Left colon (tissue), 2 donors: ENCODE measurements around the gene TRPC3. TPM values are rescaled to one million over a fixed set of nuclear protein-coding genes. Genes with fewer than 3 reads are reported as not detected.

Source experiments
- ATAC-seq: fragments of 200-7000 bp; cut with Tn5 transposase; one replicate; pipeline ENCODE4 v1.9.1; 2020; ENCODE audit warnings: mild to moderate bottlenecking, moderate library complexity
- DNase-seq, 2 donors: peaks; one replicate each; pipeline ENCODE4 v3.0.0-alpha.2; 2020
- intact Hi-C, 2 donors: fragments of 100-400 bp; cut with DNase I in 1 of 2; cut with micrococcal nuclease in 1 of 2; formaldehyde crosslinking; loops; one replicate each; pipeline versions ENCODE4 v1.11.2 to v1.14.0; 2022; cut with DNase I, micrococcal nuclease
- total RNA-seq, 2 donors: library from RNA; stranded (reverse); fragmentation: NEBNext Ultra II Directional; extraction: Animal tissue kit (Norgen Biotek cat#: 25700); gene quantifications; one replicate each; pipeline ENCODE4 v1.2.1, GENCODE V29; 2021
- donor health status: DM: no; HTN: no; CAD: no.
- donor health status: DM: yes; HTN: yes; CAD: no.

Gene TRPC3
- total RNA-seq, 2 donors from 2014 or later = 0.52 to 1.1 TPM

- ATAC-seq (no peak), DNase-seq (no peak)
- intact Hi-C loops = no loop called here
Observed at GRCh38 chr4:121885115-121885514, 66.7 kb downstream of the TRPC3 start.

DNA sequence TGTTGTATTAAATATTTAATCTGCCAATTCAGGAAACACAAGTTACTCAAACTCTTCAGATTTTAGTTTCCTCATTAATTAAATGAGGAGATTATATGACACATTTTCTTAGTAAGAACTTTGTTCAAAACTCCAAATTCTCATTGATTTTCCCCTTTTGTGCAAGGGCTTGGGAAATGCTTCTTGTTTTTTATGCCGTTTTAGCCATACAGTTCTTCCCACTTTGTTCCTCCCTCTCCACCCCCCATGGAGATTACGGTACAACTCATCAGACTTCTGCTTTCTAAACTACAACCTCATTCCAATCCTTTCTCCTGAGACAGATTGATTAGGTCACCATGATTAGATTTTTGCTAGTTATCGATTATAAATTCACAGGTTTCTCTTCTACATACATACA is 70.7 kb downstream of the TRPC3 start:
- DNase-seq (no peak), ATAC-seq (no peak)
- intact Hi-C loops = no loop called here

- DNase-seq = no peak
- ATAC-seq = no peak
- intact Hi-C loops = no loop called here
Observed at GRCh38 chr4:121879135-121879534, 72.7 kb downstream of the TRPC3 start.

- DNase-seq = no peak
- no peak for ATAC-seq
- intact Hi-C loops = no loop called here
Observed at GRCh38 chr4:121877041-121877773, 74.7 kb downstream of the TRPC3 start.

GRCh38 chr4:121876070-121876469 is 75.8 kb downstream of the TRPC3 start:
- ATAC-seq = no peak

GRCh38 chr4:121875652-121876051 is 76.2 kb downstream of the TRPC3 start:
- ATAC-seq (no peak), DNase-seq (no peak)
- intact Hi-C loops = no loop called here

More at GRCh38 chr4:121876070-121876469, 75.8 kb downstream of the TRPC3 start:
- intact Hi-C loops = no loop called here
- DNase-seq = no peak

DNA sequence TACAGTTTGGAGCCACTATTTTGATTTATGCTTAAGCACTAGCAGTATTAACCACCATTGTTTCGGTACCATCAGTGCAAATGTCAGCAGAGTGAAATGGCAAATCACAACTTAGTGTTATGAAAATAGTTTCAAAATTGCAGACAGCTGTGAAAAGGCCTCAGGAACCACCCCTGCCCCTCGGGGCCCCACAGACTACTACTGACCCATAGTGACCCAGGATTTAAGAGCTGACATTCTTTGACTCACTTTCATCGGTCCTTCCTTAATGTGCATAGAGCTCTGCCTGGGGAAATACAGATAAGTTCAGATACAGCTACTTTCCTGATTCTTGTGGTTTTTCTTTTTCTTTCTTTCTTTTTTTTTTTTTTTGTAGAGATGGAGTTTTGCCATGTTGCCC is 78.3 kb downstream of the TRPC3 start:
- no peak for ATAC-seq
- intact Hi-C loops = no loop called here

GRCh38 chr4:121869841-121870822 is 81.7 kb downstream of the TRPC3 start, which contains the start of gene BBS7:
Gene BBS7, minus strand, starts transcription at chr4:121870474. Its CDS starts 161 bp downstream, at chr4:121870313.
- peak; percentile 100 for ATAC-seq
- DNase-seq = peak; percentile 98 to 100
- intact Hi-C loops = no loop called here

More for the DNA sequence above, 78.3 kb downstream of the TRPC3 start:
- DNase-seq = no peak

DNA sequence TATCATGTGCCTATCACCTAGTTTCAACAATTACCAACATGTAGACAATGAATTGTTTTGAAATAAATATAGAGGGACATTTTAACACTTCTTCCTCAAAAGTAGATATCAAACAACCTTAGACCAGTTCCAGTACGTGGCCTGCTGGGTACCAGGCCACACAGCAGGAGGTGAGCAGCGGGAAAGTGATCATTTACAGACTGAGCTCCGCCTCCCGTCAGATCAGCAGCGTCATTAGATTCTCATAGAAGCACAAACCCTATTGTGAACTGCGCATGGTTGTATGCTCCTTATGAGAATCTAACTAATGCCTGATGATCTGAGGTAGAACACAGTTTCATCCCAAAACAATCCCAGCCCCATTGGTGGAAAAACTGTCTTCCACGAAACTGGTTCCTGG is 88.1 kb downstream of the TRPC3 start:
- no peak for DNase-seq
- intact Hi-C loops = no loop called here
- no peak for ATAC-seq

GRCh38 chr4:121861426-121861825 is 90.4 kb downstream of the TRPC3 start:
- DNase-seq = no peak
- intact Hi-C loops = no loop called here
- ATAC-seq = peak; percentile 77

DNA sequence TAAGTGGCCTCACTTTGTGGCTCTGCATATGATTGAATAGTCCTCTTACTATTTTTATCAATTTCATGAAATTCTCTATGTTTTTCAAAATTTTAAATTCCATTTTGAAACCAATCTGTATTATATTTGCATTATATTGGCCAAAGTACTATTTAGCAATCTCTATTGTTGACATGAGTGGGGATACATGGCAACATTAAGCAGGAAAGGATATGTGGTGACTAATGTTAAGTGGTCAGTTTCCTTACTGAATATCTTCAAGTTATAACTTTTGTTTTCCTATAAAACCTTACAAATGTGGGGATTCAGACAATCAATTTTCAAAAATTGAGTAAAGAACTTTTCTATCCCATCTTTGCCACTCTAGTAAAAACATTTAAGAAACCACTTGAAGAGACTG is 91.7 kb downstream of the TRPC3 start:
- DNase-seq = no peak
- no peak for ATAC-seq
- intact Hi-C loops = no loop called here

- intact Hi-C loops = no loop called here
- ATAC-seq (no peak), DNase-seq (no peak)
Observed at GRCh38 chr4:121851354-121851753, 100.5 kb downstream of the TRPC3 start.

- ATAC-seq = no peak
- intact Hi-C loops = no loop called here
- no peak for DNase-seq
Observed at GRCh38 chr4:121846662-121847061, 105.2 kb downstream of the TRPC3 start.

- ATAC-seq (no peak), DNase-seq (no peak)
- intact Hi-C loops = no loop called here
Observed at GRCh38 chr4:121842862-121843261, 109.0 kb downstream of the TRPC3 start.

- ATAC-seq (no peak), DNase-seq (no peak)
- intact Hi-C loops = no loop called here
Observed at GRCh38 chr4:121838136-121838535, 113.7 kb downstream of the TRPC3 start.

DNA sequence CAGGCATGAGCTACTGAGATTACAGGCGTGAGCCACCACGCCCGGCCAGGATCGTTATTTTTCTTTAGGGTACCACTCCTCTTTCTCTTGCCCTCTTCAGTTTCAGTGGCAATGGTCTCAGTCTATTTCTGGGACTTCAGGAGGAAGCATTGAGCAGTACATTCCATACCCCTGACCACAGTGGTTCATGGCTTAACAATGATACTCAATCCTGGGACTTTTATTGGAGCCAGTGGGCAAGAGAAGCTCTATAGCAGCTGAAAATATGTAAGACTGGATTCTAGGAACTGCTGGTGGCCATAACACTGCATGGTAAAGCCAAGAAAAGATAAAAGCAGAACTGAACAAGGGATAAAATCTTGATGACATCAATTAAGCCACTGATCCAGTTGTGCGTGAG is 122.3 kb downstream of the TRPC3 start:
- intact Hi-C loops = no loop called here
- no peak for ATAC-seq

More for the DNA sequence above, 122.3 kb downstream of the TRPC3 start:
- DNase-seq = no peak
